Hematopoietic multipotent progenitor cell treated with erythropoietin and hydrocortisone succinate and interleukin-3 and kit ligand, for 17 days (in vitro differentiated cells): ENCODE measurements around the gene IDUA.
"Not testable (repeated sequence)": the region's sequence is repeated elsewhere in the genome, so short reads cannot be mapped to it uniquely, and the experiment has no call there.

Experiments
- DNase-seq: peaks from one replicate; pipeline ENCODE4 v3.0.0-alpha.2; 2015; ENCODE audit warnings: low spot score

IDUA gene

GRCh38 chr4:967113-968104 is 19.4 kb upstream of the IDUA start:
- DNase-seq = no peak

- DNase-seq = no peak
These were observed 18.6 kb upstream of the IDUA start for GRCh38 chr4:968221-968620.

GRCh38 chr4:968621-969394 is 18.0 kb upstream of the IDUA start:
- DNase-seq = no peak

- DNase-seq = no peak
These were observed 16.6 kb upstream of the IDUA start for GRCh38 chr4:970046-970745.

GRCh38 chr4:970854-971520 is 15.9 kb upstream of the IDUA start:
- DNase-seq = no peak

- no peak for DNase-seq
These were observed 15.0 kb upstream of the IDUA start for GRCh38 chr4:971666-972500.

- peak; percentile 25 for DNase-seq
These were observed 14.0 kb upstream of the IDUA start for GRCh38 chr4:972651-973424.

GRCh38 chr4:973431-974397 is 13.1 kb upstream of the IDUA start, which contains the start of gene DGKQ:
TSS of gene DGKQ (minus strand) at chr4:973569. CDS start at chr4:973482, 87 bp downstream.
- peak; percentile 85 for DNase-seq

- DNase-seq = no peak
These were observed 12.2 kb upstream of the IDUA start for GRCh38 chr4:974668-975067.

- not testable (repeated sequence) for DNase-seq
These were observed 10.8 kb upstream of the IDUA start for GRCh38 chr4:976016-976415.

- no peak for DNase-seq
These were observed 7.7 kb upstream of the IDUA start for GRCh38 chr4:978957-979701.

GRCh38 chr4:982291-982690 is 4.6 kb upstream of the IDUA start:
- no peak for DNase-seq

- DNase-seq = no peak
These were observed 4.0 kb upstream of the IDUA start for GRCh38 chr4:982814-983213.

GRCh38 chr4:984336-985054 is 2.3 kb upstream of the IDUA start:
- DNase-seq = no peak

GRCh38 chr4:985123-985830 is 1.6 kb upstream of the IDUA start:
- DNase-seq = peak; percentile 44

- no peak for DNase-seq
These were observed 391 bp upstream of the IDUA start for GRCh38 chr4:986428-986878.
